8988T (cell line): Measurements from ENCODE around the gene RNF130.
"Not testable (repeated sequence)": the region's sequence is repeated elsewhere in the genome, so short reads cannot be mapped to it uniquely, and the experiment has no call there.

Experiments
- DNase-seq: peaks from one replicate; pipeline ENCODE4 v3.0.0; 2011

Gene RNF130

DNA sequence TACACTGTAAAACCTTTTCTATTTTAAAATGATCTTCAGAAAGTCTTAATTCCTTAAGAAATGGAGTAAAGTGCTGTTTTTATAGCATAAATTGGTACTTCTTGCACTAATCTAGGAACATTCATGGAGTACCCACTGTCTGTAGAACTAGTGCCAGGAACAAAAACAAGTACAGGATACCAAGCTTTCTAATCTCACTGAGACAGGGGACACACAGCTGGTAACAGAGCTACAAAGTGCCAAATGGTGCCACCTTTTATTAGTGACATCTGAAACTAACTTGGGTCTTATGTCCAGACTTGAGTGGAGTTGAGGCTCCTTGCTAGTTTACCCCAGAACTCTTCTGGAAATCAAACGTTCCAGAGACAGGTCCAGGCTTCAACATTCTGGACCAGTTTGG, 57.9 kb downstream of the RNF130 start:
- DNase-seq: no peak

DNA sequence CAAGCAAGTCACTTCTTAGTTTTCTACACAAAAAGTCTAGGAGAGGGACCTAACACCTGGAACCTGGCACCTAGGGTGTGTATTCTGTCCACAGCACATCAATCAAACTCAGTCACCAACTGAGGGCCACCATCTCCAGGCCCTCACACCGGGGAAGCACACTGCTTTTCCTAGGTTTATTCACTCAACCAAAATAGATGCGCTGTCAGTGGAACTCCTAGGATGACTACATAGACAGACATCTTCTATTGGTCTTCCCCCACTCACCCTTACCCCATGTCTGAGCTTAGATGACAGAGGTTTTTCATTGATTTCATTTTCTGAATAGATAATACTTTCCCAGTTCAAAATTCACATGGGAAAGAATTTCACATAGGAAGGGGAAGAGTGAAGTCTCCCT, 59.2 kb downstream of the RNF130 start:
- DNase-seq: no peak

DNA sequence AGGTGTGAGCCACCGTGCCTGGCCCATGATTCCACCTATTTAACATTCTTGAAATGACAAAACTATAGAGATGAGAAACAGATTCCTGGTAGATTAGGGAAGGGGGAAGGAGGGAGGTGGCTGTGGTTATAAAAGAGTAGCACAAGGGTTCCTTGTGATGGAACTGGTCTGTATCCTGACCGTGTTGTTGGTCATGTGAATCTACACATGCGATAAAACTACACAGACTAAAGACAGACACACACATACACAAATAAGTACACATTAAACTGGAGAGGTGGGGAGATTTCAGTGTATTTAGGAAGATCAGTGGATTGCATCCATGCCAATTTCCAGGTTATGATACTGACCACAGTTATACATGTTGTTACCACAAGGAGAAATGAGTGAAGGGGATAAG, 60.9 kb downstream of the RNF130 start:
- DNase-seq: no peak

DNA sequence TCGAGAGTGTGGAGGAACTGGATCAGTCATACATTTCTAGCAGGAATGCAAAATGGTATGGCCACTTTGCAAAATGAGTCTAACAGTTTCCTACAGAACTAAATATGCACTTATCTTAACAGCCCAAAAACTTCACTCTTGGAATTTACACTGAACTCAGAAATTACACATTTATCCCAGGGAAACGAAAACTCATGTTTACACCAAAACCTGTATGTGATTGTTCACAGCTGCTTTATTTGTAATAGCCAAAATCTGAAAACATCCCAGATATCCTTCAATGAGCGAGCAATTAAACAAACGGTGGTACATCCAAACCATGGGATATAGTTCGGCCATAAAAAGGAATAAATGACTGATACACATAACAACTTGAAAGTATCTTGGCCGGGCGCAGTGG, 62.0 kb downstream of the RNF130 start:
- DNase-seq: no peak

DNA sequence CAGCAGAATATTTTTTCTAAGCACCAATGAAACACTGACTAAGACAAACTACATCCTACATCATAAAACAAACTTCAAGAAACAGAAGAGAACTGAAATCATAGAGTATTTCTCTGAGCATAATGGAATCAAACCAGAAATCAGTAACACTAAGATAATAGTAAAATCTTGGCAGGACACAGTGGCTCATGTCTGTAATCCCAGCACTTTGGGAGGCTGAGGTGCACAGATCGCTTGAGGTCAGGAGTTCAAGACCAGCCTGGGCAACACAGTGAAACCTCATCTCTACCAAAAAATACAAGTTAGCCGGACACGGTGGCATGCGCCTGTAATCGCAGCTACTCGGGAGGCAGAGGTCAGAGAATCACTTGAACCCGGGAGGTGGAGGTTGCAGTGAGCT, 63.1 kb downstream of the RNF130 start:
- no peak for DNase-seq

GRCh38 chr5:180007582-180007981, 64.0 kb downstream of the RNF130 start:
- DNase-seq: no peak

- DNase-seq: no peak
Observed at GRCh38 chr5:180006141-180006540, 65.4 kb downstream of the RNF130 start.

DNA sequence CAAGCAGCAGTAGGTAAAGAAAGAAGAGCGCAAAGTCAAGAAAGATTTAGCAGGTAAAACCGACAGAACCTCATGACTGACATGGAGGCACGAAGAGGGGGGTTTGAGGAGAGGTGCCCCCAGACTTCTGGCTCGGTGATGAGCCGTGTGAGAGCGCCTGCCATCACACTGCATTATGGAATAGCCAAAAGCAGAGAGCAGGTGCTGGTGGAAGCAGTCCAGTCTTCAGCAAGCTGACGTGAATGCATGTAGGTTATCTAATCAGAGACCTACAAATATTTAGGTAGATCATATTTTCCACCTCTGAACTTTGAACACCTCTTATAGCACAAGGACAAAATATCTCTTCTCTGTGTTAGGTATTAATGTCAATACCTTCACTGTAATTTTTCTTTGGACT, 68.4 kb downstream of the RNF130 start:
- DNase-seq: no peak

DNA sequence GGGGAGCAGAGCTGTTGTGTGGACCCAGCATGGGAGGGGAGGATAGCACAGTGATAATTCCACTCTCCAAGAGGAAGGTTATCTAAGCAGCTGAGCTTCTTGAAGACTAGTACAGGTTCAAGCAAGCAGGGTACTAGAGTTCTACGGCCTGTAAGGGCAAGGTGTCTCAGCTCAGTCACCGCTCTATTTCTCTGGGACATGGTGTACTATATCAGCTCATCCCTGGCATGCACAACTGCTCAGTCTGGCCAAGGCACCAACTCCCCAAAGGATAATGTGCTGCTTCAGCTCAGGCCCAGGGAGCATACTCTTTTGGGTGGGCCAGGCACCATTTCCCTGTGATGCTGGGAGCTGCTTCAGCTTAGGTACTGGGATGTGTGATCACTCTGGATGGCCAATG, 69.8 kb downstream of the RNF130 start:
- DNase-seq: no peak

- no peak for DNase-seq
Observed at GRCh38 chr5:180001136-180001535, 70.4 kb downstream of the RNF130 start.

DNA sequence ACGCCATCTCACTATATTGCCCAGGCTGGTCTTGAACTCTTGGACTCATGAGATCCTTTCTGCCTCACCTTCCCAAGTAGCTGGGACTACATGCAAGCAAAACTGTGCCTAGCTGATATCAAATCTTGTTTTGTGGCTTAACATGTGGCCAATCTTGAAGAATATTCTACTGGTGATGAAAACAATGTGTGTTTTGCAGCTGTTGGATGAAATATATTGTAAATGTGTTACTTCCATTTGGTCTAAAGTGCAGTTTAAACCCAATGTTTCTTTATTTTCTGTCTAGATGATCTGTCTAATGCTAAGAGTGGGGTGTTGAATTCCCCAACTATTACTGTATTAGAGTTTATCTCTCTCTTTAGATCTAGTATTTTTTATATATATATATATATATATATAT, 73.1 kb downstream of the RNF130 start:
- DNase-seq: no peak

DNA sequence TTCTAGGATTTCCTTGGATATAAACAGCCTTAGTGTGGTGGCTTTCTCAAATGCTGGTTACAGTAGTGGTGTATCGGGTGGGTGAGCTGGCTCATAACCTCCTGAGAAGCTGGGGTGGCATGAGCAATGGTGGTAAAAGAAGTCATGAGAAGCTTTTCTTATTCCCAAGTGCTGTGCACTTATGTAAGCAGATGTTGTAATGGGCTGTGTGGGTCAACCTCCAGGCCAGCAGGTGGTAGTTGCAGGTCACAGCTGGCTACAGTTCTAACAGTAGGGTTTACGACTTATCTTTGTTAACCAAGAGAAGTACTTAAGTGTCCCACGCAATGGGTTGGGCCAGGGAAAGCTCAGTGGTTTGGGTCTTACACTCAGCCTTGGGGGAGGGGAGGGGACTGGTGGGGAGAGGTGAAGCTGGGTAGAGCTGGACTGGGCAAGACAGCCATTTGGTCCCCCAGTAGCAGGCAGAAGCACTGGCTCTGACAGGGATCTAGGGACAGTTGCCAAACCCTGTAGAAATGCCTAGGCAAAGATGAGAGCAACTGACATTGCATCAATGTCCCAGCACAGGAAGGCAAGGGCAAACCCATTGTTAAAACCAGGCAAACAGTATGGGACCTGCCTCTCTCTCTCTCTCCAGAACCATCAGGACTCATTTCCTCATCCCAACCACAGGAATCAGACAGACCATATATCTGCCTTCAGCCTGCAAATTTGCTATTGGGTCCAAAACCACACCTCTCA, 76.8 kb downstream of the RNF130 start:
- no peak for DNase-seq

- not testable (repeated sequence) for DNase-seq
Observed at GRCh38 chr5:179992855-179993254, 78.7 kb downstream of the RNF130 start.

DNA sequence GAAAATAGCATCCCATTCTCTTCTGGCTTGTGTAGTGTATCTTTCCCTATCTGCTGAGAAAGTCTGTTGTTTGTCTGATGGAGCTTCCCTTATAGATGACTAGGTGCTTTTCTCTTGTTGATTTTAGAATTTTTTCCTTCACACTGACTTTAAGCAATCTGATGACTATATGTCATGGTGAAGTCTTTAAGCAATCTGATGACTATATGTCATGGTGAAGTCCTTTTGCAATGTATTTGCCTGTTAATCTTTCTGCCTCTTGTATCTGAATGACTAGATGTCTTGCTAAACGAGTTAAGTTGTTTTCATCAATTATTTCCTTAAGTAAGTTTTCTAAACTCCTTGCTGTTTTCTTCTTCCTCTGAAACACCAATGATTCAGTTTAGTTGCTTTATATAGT, 80.5 kb downstream of the RNF130 start:
- no peak for DNase-seq

GRCh38 chr5:179990525-179990924, 81.0 kb downstream of the RNF130 start:
- DNase-seq: not testable (repeated sequence)

- DNase-seq: no peak
Observed at GRCh38 chr5:179986328-179986727, 85.2 kb downstream of the RNF130 start.

DNA sequence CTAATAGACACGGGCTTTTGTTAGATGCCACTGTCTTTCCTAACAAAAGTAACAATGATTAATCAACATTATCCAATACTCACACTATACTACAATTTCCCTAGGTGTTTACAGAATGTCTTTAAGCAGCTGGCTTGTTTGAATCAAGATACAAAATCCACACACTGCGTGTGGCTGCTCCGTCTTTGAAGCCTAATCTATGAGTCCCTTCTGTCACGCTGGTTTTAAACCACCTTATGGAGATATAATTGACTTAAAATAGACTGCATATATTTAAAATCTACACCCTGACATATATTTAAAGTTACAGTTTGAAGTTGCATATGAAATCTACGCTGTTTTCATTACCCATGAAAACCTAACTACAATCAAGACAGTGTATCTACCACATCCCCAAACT, 89.9 kb downstream of the RNF130 start:
- no peak for DNase-seq

GRCh38 chr5:179980767-179981166, 90.8 kb downstream of the RNF130 start:
- no peak for DNase-seq

DNA sequence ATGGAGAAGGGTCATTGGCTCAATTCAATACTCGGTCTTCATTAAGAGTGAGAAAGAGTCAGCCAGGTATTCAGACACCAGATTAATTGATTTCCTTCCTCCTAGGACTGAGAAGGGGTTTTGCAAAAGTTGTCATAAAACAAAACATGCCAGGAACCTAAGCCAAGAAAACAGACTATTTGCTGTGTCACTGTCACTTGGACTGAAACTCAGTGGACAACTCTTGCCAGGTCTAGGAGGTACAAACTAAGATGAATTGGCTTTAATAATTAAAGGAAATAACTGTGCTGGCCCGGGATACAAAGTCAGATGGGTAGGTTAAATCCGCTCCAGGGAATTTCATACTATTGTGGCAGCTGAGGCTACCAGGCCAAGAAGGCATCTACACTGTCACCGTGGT, 92.8 kb downstream of the RNF130 start:
- no peak for DNase-seq

DNA sequence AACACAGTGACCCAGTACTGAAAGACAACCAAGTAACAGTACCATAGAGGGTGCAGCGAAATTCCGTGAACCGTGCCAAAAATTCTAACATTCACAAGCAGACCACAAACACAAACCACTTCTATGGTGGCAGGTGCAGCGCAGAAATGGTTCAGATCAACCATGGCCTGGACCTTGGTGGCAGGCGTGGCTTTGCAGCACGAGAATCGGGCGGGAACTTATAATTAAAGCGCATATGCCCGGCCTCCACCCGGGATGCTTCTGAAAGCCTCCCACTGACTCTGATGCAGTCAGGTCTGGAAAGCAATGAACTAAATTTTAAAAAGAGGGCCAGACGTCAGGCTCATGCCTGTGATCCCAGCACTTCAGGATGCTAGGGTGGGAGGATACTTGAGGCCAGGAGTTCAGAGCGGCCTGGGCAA, 95.8 kb downstream of the RNF130 start:
- no peak for DNase-seq

DNA sequence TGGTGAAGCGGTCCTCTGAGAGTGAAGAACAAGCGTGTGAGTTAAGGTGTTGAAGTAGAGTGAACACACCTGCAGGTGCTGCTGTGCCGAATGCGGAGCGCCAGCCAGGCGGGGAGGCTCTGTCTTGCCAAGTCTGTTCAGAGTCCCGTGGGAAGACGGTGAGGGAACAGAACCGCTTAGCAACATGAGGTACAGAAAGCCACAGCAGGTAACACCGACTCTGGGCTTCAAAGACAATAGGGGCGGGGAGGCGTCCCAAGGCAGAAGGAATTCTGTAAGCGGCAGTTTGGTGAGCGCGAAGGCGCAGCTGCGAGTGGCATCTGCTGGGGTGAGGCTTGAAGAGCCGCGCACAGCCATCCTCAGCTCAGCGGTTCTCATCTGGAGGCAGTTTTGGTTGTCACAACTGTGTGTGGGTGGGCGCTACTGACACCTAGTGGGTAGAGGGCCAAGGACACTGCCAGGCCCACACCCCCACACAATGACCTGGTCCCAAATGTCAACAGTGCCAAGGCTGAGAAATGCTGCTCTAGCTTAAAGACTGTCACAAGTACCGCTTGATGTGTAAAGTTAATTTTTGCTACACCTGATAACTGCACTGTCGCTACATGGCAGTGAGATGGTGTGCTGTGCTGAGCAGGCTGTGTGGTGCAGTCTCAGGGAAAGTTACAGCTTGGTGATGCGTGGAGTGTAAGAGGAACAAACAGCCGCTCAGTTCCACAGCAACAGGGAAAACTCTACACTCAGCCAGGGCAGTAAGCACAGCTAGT, 96.4 kb downstream of the RNF130 start:
- DNase-seq: no peak

DNA sequence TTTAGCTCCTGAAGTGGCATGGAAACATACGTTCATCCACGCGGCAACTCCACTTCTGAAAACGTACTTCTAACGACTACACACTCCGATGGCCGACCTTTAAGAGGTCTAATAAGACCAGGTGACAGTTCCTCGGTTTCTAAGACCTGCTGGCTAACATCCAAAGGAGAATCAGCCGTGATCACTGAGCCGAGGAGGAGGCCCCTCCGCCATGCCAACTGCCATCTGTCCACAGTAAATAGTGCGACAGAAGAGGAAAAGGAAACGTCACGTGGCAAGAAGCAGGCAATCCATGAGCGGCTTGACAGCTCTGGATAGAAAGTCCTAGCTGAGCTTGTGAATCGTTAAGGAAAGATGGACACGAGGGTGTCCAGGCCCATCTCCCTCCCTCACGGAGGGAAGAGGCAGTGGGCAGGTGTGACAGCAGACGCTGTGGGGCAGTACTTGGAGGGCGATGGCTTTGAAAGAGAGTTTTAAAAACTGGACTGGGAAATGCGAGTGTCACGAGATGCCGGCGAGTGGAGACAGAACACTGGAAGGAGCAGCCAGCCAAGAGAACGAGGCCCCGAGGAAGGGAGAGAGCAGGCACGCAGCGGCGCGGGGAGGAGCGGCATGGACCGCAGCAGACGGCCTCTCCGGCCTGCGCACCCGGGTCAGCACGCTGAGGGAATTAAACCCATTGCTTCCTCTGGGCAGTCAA, 97.2 kb downstream of the RNF130 start:
- no peak for DNase-seq

- no peak for DNase-seq
Observed at GRCh38 chr5:179973391-179973790, 98.2 kb downstream of the RNF130 start.

- DNase-seq: no peak
Observed at GRCh38 chr5:179969110-179969509, 102.4 kb downstream of the RNF130 start.
